ENCODE results near the gene VGLL4.

GRCh38 chr3:11641316-11641682 is 2.4 kb downstream of the VGLL4 start:
- TF ChIP-seq CTCF (conservative IDR thresholded peaks at IDR 0.05; ENCODE audit: low read length) = no peak
- no peak for TF ChIP-seq EZH2phosphoT487 (IDR thresholded peaks at IDR 0.05; ENCODE audit: borderline replicate concordance, low read depth, low read length)

All from OCI-LY7 (cell line).